SJCRH30 (cell line): ENCODE measurements around the gene FANCC. TPM values are rescaled to one million over a fixed set of nuclear protein-coding genes. Genes with fewer than 3 reads are reported as not detected.

Experiments used
- DNase-seq, 2 experiments: peaks; one replicate each; pipeline ENCODE4 v3.0.0-alpha.2; 2015 to 2020
- H3K27ac ChIP-seq: fragments of 250-450 bp; sonication (Bioruptor Pico); 2 replicates; pipeline ENCODE4 v1.5.1; 2020; ENCODE audit warnings: mild to moderate bottlenecking, moderate library complexity
- H3K27me3 ChIP-seq: fragments of 250-450 bp; sonication (Bioruptor Pico); 2 replicates; pipeline ENCODE4 v1.5.1; 2020; ENCODE audit warnings: mild to moderate bottlenecking, moderate library complexity
- H3K36me3 ChIP-seq: fragments of 250-450 bp; sonication (Bioruptor Pico); 2 replicates; pipeline ENCODE4 v1.5.1; 2020; ENCODE audit warnings: mild to moderate bottlenecking, moderate library complexity
- H3K4me1 ChIP-seq: fragments of 250-450 bp; sonication (Bioruptor Pico); 2 replicates; pipeline ENCODE4 v1.5.1; 2020; ENCODE audit warnings: mild to moderate bottlenecking, moderate library complexity
- H3K4me3 ChIP-seq: fragments of 250-450 bp; sonication (Bioruptor Pico); 2 replicates; pipeline ENCODE4 v1.5.1; 2020; ENCODE audit warnings: mild to moderate bottlenecking, moderate library complexity
- H3K9me3 ChIP-seq: fragments of 250-450 bp; sonication (Bioruptor Pico); replicated peaks from 2 replicates; pipeline ENCODE4 v1.5.1; 2020; ENCODE audit warnings: mild to moderate bottlenecking, moderate library complexity
- total RNA-seq: library from RNA; depleted of rRNA; stranded (reverse); fragments of >200 nt; shearing (Covaris generic); gene quantifications from 2 replicates; pipeline ENCODE4 v1.2.3, GENCODE V29; 2014

Gene FANCC
- total RNA-seq, 1 experiment from 2014 or later, result 28.7 TPM

DNA sequence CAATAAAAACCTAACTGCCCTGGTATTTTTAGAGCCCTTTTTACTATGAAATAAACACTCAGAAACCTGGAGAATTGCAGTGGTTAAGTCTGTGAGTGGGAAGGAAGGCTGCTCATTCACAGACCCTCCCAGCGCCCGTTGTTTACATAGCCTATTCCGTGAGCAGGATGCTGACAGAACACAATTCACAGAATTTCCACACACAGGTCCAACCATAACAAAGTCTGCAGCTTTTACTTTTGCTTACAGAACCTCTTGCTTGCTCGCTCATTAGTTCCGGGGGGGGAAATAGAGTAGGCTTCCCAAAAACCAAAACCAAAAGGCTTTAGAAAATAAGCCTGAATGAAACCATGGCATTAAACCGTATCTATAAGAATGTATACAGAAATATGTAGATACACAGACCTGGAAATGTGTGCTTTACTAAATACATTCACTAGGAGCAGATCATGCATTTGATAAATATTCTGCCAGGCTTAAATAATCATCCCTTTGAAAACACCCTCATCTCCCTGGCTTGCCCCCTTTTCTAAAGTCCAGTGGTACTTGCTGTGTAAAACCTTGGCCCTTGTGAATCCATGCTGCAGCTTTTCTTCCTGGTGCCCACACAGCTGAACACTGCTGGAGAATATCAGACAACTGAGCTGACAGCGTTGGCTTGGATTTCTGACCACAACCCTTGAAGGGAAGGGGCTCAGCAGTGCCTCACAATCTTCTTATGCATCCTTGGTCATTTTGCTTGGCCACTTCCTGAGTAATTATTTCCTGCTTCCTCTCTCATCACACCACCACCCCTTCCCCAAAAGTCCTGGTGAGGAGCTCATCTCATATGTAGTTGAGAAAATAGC lies 128.0 kb downstream of the FANCC start:
- Histone ChIP-seq H3K4me3 (peak overlapping the region; percentile 27), H3K27ac (peak overlapping the region; percentile 33; the same call in 1 of the 2 replicates)
- peak; percentile 40 to 58 for DNase-seq

DNA sequence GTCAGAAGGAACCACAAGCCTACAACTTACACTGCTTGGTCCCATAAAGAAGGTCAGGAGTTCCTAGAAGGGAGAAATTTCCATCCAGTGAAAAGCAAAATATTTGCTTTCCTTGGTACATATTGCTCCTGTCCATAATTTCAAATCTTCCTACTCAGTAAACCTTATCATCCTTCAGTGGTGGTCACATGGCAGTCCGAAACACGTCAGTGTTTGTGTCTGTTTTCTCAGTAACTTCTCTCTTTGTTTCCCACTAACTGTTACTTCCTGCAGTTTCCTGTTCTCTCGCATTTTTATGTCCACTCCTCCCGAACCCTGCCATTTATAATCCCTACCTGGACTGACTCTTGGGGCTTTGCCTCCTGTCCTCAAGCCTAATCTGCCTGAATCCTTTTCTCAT lies 129.1 kb downstream of the FANCC start:
- no peaks in the 10 kb centered on the region for H3K9me3 ChIP-seq
- H3K27me3 ChIP-seq, result no peaks in the 10 kb centered on the region
- H3K27ac ChIP-seq, result no peak overlapping the region
- H3K4me3 ChIP-seq, result no peak overlapping the region
- DNase-seq, result no peak
- no peaks in the 10 kb centered on the region; the same call in 1 of the 2 replicates for H3K36me3 ChIP-seq
- peaks cover 14% of the 10 kb centered on the region for H3K4me1 ChIP-seq

More for the DNA sequence above, 128.0 kb downstream of the FANCC start:
- H3K9me3 ChIP-seq, result no peaks in the 10 kb centered on the region
- H3K27me3 ChIP-seq, result no peaks in the 10 kb centered on the region
- H3K36me3 ChIP-seq, result no peaks in the 10 kb centered on the region; the same call in 1 of the 2 replicates
- peaks cover 14% of the 10 kb centered on the region for H3K4me1 ChIP-seq

DNA sequence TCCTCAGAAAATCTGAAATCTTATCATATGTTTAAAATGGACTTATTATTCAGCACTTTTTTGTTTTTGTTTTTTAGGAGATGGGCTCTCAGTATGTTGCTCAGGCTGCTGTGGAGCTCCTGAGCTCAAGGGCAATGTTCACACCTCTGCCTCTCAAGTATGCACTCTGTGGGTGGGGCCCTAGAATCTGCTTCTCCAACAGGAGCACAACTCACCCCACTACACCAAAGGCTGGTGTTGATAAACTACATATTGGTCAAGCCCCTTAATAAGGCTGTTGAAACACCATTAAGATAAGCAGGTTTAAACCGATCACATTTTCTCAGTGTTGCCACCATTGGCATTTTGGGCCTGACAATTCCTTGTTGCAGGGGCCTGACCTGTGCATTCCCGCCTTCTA lies 131.6 kb downstream of the FANCC start:
- no peak overlapping the region for H3K4me3 ChIP-seq
- no peaks in the 10 kb centered on the region for H3K9me3 ChIP-seq
- H3K36me3 ChIP-seq, result no peaks in the 10 kb centered on the region
- no peaks in the 10 kb centered on the region for H3K27me3 ChIP-seq
- no peak for DNase-seq
- peaks cover 14% of the 10 kb centered on the region for H3K4me1 ChIP-seq
- H3K27ac ChIP-seq, result no peak overlapping the region

DNA sequence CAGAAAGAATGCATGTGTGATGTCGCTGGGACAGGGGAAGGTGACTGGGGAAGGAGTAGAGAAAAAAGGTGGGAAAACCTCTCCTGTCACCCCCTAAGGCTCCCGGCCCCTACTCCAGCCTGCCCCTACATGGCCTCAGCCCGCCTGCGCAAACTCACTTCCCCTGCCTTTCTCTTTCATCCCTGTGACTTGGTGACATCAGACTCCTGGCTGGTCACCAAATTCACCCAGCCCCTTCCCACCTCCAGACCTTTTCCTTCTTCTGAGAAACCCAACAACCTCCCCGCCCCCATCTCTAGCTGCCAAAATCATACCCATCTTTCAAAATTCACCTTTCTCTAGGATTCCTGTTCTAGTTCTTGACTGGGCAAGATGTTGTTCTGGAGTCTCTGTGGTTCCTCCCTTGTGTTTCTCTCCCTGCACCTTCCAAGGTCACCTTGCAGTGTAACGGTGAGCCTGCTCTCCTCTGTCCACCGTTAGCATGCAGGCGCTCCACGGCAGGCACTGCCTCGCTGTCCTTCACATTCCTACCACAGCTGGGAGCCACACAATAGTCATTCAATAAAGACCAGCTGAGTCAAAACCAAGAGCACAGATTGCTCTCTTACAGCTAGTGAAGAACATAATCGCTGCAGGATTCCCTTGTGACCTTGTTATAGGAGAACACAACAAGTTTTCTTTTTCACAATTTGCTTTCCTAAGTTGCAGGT lies 134.5 kb downstream of the FANCC start:
- Histone ChIP-seq H3K4me1 (no peaks in the 10 kb centered on the region), H3K27me3 (no peaks in the 10 kb centered on the region), H3K4me3 (no peak overlapping the region), H3K9me3 (no peaks in the 10 kb centered on the region), H3K36me3 (no peaks in the 10 kb centered on the region), H3K27ac (no peak overlapping the region)
- no peak for DNase-seq

DNA sequence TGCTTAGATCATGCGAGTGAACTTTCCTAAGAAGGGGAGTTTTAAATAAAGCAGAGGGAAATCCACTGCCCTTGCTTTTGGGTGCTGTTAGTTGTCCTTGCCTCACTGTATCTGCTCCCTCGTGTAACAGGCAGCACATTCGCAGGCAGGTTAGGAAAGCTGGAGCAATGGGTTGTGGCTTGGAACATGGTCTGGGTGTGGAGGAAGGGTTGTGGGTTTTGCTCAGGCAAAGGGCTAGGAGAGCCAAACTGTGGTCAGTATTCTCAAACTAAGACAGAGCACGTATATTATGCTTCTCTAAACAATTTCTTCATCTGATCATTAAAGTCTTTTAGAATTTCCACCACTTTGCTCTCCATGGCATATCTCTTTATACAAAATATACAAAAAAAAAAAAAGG lies 135.7 kb downstream of the FANCC start:
- H3K4me1 ChIP-seq, result no peaks in the 10 kb centered on the region
- no peaks in the 10 kb centered on the region for H3K9me3 ChIP-seq
- no peak for DNase-seq
- no peaks in the 10 kb centered on the region for H3K27me3 ChIP-seq
- no peak overlapping the region for H3K4me3 ChIP-seq
- no peak overlapping the region for H3K27ac ChIP-seq
- H3K36me3 ChIP-seq, result no peaks in the 10 kb centered on the region

DNA sequence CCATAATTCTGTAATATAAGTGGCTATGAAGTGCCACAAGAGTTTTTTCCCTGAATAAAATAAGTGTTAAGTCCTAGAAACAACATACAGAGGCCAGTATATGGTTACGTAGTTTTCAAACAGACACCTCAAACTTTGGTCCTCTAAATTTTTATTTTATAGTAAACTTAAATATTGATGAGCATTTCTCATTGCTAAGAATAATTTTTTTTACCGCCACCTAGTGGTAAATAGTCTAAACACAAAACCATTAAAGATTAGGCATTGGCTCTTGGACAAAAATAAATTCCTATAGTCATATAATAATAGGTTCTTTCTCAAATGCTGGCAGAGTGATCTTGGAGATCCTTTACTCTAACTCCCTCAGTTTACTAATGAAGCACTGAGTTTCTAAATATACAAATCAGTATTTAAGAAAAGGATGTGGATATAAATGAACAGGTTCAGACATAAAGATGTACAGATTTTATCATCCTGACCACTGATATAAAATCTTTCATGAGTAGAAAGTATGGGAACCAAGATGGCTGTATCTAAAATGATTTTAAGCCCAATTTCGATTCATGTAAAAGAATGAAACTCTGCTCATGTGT lies 136.2 kb downstream of the FANCC start:
- H3K27me3 ChIP-seq, result no peaks in the 10 kb centered on the region
- H3K36me3 ChIP-seq, result no peaks in the 10 kb centered on the region
- peak in 1 of 2 experiments; percentile 45 for DNase-seq
- no peaks in the 10 kb centered on the region for H3K4me1 ChIP-seq
- H3K4me3 ChIP-seq, result no peak overlapping the region
- H3K9me3 ChIP-seq, result no peaks in the 10 kb centered on the region
- H3K27ac ChIP-seq, result no peak overlapping the region

DNA sequence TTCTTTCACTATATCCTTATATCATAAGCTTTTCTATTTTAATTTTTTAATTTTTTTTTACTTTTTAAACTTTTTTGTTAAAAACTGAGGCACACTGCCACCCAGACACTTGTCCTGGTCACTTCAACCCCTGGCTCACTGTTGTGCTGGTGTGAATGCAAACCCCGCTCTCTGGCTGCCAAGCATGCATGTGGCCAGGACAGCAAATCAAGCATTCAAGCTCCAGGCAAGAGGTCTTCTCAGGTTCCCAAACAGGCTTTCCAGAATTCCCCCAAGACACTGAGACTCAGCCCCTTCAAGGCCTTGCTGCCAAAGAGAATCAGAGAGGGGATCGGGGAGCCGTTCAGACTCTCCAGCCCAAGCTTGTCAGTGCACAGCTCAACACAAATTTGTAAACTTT lies 139.9 kb downstream of the FANCC start:
- H3K27ac ChIP-seq, result no peak overlapping the region
- no peaks in the 10 kb centered on the region for H3K27me3 ChIP-seq
- H3K4me3 ChIP-seq, result no peak overlapping the region
- DNase-seq, result no peak
- no peaks in the 10 kb centered on the region for H3K36me3 ChIP-seq
- no peaks in the 10 kb centered on the region for H3K9me3 ChIP-seq
- no peaks in the 10 kb centered on the region for H3K4me1 ChIP-seq

DNA sequence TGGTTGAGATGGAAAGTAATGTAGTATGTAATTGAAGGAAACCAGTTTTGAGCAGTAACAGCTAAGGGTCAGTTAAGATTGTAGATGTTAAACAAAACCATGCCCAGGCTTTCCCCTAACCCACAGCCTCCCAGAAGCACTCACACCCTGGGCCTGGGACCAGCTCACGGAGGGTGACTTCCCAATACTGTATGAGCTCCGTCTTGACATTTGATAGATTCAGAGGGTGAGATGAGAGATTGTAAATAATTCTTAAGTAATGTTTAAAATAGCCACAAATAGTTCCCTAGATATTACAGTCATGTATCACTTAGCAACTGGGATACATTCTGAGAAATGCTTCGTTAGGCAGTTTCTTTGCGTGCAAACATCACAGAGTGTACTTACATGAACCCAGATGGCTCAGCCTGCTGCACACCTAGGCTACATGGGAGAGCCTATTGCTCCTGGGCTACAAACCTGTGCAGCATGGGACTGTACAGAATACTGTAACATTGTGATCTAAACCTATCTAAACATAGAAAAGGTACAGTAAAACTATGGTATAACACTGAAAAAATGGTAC lies 140.7 kb downstream of the FANCC start:
- Histone ChIP-seq H3K27ac (no peak overlapping the region), H3K4me3 (no peak overlapping the region), H3K9me3 (no peaks in the 10 kb centered on the region), H3K36me3 (no peaks in the 10 kb centered on the region), H3K4me1 (peaks cover 4% of the 10 kb centered on the region; the same call in 1 of the 2 replicates), H3K27me3 (no peaks in the 10 kb centered on the region)
- no peak for DNase-seq

DNA sequence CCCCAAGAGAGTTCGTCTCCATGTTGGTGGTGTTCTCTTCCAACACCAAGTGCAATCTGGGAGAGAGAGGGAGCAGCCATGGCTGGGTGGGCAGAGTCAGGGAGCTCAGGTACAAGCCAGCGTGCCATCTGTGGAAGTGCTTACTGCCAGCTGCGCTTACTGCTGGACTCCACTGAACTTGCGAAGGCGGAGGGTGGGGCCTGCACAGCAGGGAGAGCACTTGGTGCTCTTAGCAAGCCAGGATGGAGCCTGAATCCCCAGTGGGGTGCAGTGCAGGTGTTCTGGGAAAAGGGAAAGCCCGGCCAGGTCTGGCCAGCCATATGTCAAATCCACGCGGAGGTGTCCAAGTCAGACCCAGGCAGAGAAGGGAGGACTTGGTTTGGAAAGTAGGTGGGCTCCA lies 142.0 kb downstream of the FANCC start:
- no peak for DNase-seq
- peaks cover 14% of the 10 kb centered on the region for H3K4me1 ChIP-seq

DNA sequence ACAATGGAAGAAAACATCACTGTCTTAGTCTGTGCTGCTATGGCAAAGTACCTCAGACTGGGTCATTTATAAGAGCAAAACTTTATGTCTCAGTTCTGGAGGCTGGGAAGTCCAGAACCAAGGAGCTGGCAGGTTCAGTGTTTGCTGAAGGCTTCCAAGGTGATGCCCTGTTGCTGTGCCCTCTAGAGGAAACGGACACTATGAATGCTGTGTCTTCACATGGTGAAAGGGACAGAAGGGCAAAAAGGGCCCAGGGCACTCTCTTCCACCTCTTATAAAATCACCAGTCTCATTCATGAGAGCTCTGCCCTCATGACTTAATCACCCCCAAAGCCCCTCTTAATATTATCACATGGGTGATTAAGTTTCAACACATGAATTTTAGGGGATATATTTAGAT lies 143.5 kb downstream of the FANCC start:
- Histone ChIP-seq H3K4me3 (no peak overlapping the region), H3K4me1 (peaks cover 14% of the 10 kb centered on the region), H3K27me3 (no peaks in the 10 kb centered on the region), H3K36me3 (peaks cover 5% of the 10 kb centered on the region; the same call in 1 of the 2 replicates), H3K9me3 (no peaks in the 10 kb centered on the region), H3K27ac (no peak overlapping the region)
- no peak for DNase-seq

More for the DNA sequence above, 142.0 kb downstream of the FANCC start:
- Histone ChIP-seq H3K27ac (no peak overlapping the region), H3K4me3 (no peak overlapping the region), H3K36me3 (no peaks in the 10 kb centered on the region), H3K9me3 (no peaks in the 10 kb centered on the region), H3K27me3 (no peaks in the 10 kb centered on the region)

DNA sequence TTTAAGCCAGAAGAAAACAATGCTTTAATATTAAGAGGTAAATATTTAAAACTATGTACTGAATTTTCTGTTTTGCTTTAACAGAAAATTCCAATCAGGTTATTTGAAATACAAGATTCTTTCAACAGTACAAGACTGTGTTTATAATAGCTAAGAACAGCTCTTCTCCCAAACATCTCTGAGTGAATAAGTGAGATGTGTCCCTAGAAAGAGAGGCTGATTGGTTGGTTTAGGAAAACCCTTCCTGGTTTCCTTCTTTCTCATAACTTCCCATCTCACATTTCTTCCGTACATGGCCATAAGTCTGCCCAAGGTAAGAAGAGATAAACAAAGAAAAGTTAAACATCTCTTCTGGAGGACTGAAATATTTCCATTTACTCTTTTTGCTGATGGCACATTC lies 145.9 kb downstream of the FANCC start:
- DNase-seq, result no peak
- peaks cover 14% of the 10 kb centered on the region for H3K4me1 ChIP-seq
- no peak overlapping the region for H3K27ac ChIP-seq

DNA sequence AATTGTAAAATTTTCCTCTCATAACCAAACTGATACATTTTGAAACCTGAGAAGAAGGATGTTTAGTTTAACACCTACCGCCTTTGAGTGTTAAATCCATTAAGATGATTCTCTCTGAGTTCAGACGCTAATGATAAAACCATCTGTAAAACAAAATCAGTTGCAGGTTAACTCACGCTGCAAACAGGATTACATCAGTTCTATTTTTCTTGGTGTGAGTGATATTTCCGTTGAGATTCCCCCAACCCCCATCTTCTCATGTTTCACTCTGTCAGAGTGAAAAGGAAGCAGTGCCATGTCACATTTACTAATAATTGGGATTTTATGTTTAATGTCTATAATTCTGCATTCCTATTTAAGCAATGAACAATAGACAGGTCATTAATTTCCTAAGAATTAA lies 146.5 kb downstream of the FANCC start:
- DNase-seq, result peak in 1 of 2 experiments; percentile 34
- H3K4me1 ChIP-seq, result peaks cover 14% of the 10 kb centered on the region
- H3K9me3 ChIP-seq, result no peaks in the 10 kb centered on the region
- no peaks in the 10 kb centered on the region for H3K27me3 ChIP-seq
- H3K4me3 ChIP-seq, result no peak overlapping the region
- no peak overlapping the region for H3K27ac ChIP-seq
- peaks cover 11% of the 10 kb centered on the region for H3K36me3 ChIP-seq

More for the DNA sequence above, 145.9 kb downstream of the FANCC start:
- Histone ChIP-seq H3K9me3 (no peaks in the 10 kb centered on the region), H3K36me3 (peaks cover 11% of the 10 kb centered on the region), H3K4me3 (no peak overlapping the region), H3K27me3 (no peaks in the 10 kb centered on the region)

DNA sequence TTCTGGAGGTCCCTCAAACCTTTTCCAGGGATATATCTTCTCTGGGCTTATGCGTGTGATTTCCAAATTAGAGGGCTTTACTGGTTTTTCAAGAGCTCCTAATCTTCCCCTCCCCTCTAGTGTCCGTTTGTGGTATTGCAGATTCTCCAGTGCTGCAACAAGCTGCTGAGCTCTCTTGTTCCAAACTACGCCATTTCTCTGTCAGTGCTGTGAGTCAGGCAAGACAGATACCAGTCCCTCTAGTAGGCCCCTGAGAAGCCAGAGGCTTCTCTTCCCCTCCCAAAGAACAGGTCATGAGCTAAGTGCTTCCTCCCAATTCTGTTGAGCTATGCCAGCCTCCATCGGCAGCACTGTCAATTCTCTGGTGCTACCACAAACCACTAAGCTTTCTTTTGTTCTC lies 149.5 kb downstream of the FANCC start:
- no peak overlapping the region for H3K4me3 ChIP-seq
- no peaks in the 10 kb centered on the region; the same call in 1 of the 2 replicates for H3K9me3 ChIP-seq
- H3K36me3 ChIP-seq, result peaks cover 14% of the 10 kb centered on the region
- H3K4me1 ChIP-seq, result peaks cover 14% of the 10 kb centered on the region
- DNase-seq, result peak; percentile 74 to 89
- no peaks in the 10 kb centered on the region for H3K27me3 ChIP-seq
- H3K27ac ChIP-seq, result no peak overlapping the region

DNA sequence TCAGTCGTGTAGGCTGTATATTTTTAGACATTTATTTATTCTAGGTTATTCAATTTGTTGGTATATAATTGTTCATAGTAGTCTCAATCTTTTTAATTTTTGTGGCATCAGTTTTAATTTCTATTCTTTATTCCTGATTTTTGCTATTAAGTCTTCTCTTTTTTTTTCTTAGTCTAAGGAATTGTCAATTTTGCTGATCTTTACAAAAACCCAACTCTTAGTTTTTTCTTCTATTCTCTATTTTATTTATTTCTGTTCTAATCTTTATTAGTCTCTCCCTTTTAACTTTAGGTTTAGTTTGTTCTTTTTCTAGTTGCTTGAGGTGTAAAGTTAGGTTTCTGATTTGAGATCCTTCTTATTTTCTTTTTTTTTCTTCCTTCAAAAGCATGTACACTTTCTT lies 152.5 kb downstream of the FANCC start:
- H3K4me3 ChIP-seq, result no peak overlapping the region
- H3K27me3 ChIP-seq, result no peaks in the 10 kb centered on the region
- no peak for DNase-seq
- peaks cover 5% of the 10 kb centered on the region; the same call in 1 of the 2 replicates for H3K9me3 ChIP-seq
- no peak overlapping the region for H3K27ac ChIP-seq
- H3K4me1 ChIP-seq, result no peaks in the 10 kb centered on the region
- peaks cover 13% of the 10 kb centered on the region for H3K36me3 ChIP-seq
